Suprapubic skin (tissue), 3 donors: ENCODE data around the gene NAA20.

Source experiments
- CTCF ChIP-seq, 2 donors: fragments of 200-600 bp in 1 of 2; fragments of 450-650 bp in 1 of 2; sonication (generic) in 1 of 2; IDR thresholded peaks; one replicate each; pipeline ENCODE4 v1.5.1; 2016 to 2019; ENCODE audit warnings: antibody characterized with exemption in 2 of 2, mild to moderate bottlenecking in 1 of 2, moderate library complexity in 1 of 2
- POLR2A ChIP-seq, 2 donors: fragments of 450-650 bp; IDR thresholded peaks; one replicate each; pipeline ENCODE4 v1.6.1; 2017; ENCODE audit warnings: antibody characterized with exemption in 2 of 2, mild to moderate bottlenecking in 2 of 2, moderate library complexity in 2 of 2

GRCh38 chr20:20017001-20017843 lies at the start of gene NAA20:
- TF ChIP-seq CTCF (IDR thresholded peaks at IDR 0.05) (peak; percentile 87), POLR2A (IDR thresholded peaks at IDR 0.05) (no peak)
